Activated naive CD4-positive, alpha-beta T cell treated with anti-CD3 and anti-CD28 coated beads, Interleukin-2, amount 50 U/mL, for 24 hours (primary cell): ENCODE data around the gene FAM170B.

Source experiments
- H3K27ac Mint-ChIP-seq: one replicate; pipeline ENCODE4 v1.8.0; 2021; ENCODE audit warnings: mild to moderate bottlenecking, mixed read lengths
- H3K27me3 Mint-ChIP-seq: one replicate; pipeline ENCODE4 v1.8.0; 2021; ENCODE audit warnings: mixed read lengths
- H3K36me3 Mint-ChIP-seq: one replicate; pipeline ENCODE4 v1.8.0; 2021; ENCODE audit warnings: mixed read lengths
- H3K4me1 Mint-ChIP-seq: one replicate; pipeline ENCODE4 v1.8.0; 2021; ENCODE audit warnings: mixed read lengths
- H3K4me3 Mint-ChIP-seq: one replicate; pipeline ENCODE4 v1.8.0; 2021; ENCODE audit warnings: mild to moderate bottlenecking, mixed read lengths
- H3K9me3 Mint-ChIP-seq: one replicate; pipeline ENCODE4 v1.8.0; 2021; ENCODE audit warnings: mixed read lengths

FAM170B gene

DNA sequence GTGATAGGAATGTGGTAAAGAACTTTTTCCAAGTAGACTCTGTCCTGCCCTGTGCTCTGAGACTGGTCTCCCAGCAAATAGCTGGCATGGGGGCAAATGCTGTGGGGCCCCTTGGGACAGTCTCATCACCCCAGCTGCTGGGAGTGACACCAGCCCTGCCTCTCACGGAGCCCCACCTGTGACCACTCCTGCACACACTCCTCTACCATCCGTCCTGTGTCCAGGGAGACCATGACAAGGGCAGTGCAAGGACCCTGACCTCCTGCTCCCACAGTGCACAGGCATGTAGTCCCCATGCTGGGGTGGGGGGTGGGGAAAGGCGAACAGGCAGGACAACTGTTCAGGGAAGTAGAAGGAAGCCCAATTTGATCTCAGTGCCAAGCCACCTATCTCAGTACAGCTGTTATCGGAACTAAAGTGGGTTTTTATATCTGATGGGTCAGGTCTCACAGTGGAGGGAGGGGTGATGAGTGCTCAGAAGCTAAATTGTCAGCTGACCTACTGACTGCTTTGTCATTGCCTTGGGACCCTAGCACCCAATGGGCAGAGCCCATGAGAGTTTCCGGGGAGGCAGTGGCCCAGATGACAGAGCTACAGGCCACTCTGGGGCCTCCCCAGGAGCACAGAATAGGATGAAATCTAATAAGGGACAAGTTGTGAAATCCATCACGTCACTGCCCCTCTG lies 43.0 kb downstream of the FAM170B start:
- H3K4me3 Mint-ChIP-seq, result no peak overlapping the region
- H3K27me3 Mint-ChIP-seq, result no peaks in the 10 kb centered on the region
- no peaks in the 10 kb centered on the region for H3K4me1 Mint-ChIP-seq
- peaks cover 6% of the 10 kb centered on the region for H3K9me3 Mint-ChIP-seq
- H3K27ac Mint-ChIP-seq, result no peak overlapping the region
- H3K36me3 Mint-ChIP-seq, result no peaks in the 10 kb centered on the region

DNA sequence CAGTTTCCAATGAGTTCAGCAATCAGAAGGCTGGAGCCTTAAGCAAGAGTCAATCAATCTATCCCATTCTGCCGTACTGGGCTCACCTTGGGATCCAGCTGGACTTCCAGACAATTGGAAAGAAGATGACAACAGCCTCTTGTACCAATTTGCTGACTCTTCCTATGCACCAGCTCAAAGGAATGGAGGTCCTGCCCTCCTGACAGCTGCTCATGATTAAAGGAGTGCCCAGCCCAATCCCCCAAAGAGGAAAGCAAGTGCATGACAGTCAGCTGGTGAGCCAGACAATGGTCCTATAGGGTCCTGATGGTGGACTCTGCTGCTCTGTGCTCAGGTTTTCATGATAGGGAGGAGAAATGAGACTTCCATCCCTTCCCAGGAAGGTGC lies 43.6 kb downstream of the FAM170B start:
- no peaks in the 10 kb centered on the region for H3K36me3 Mint-ChIP-seq
- no peaks in the 10 kb centered on the region for H3K4me1 Mint-ChIP-seq
- no peak overlapping the region for H3K27ac Mint-ChIP-seq
- no peak overlapping the region for H3K4me3 Mint-ChIP-seq
- no peaks in the 10 kb centered on the region for H3K27me3 Mint-ChIP-seq
- H3K9me3 Mint-ChIP-seq, result peaks cover 6% of the 10 kb centered on the region

DNA sequence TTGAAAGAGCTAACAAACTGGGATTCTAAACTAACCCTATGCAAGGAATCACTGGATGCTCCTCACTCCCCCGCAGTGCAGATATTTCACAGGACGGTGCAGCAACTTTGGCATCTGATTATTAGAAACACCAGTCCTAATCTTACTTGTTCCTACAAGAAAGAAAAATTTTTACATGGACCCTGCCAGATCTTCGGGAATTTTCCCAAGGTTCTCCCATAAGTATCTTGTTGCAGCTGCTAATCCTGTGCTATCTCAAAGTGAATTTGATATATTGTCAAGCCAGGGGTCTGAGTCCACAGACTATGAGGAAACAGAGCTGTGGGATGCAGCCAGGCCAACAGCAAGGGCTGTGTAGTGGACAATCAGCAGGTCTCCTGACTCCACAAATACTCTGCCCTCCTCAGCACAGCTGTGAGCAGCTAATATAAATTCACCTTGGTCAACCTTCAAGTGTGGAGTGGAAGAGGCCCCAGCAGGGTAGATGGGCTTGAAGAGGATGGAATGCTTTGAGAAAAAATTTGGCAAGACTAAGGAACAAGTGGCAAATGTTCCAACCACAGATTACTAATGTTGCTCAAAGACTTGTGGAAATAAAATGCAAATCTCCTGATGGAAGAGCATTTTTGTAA lies 44.1 kb downstream of the FAM170B start:
- H3K4me3 Mint-ChIP-seq, result no peak overlapping the region
- H3K27me3 Mint-ChIP-seq, result no peaks in the 10 kb centered on the region
- no peaks in the 10 kb centered on the region for H3K36me3 Mint-ChIP-seq
- H3K4me1 Mint-ChIP-seq, result no peaks in the 10 kb centered on the region
- H3K9me3 Mint-ChIP-seq, result peaks cover 6% of the 10 kb centered on the region
- H3K27ac Mint-ChIP-seq, result no peak overlapping the region

DNA sequence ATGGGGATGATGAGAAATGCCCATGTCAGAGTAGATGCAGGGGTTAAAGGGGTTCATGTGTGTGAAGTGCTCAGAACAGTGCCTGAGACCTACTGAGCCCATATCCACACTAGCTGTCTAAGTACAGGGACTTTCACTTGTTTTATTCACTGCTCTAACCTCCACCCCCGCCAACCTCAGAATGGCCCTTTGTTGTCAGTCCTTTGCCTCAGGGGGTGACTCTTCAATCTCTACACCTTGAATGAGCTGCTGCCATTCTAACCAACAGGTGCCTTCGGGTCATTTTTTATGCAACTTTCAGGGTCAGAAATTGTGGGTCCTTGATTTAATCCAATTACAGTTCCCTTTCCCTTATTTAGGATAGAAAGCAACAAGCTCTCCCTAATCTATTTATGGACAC lies 44.7 kb downstream of the FAM170B start:
- H3K4me1 Mint-ChIP-seq, result no peaks in the 10 kb centered on the region
- H3K9me3 Mint-ChIP-seq, result peaks cover 6% of the 10 kb centered on the region
- H3K27ac Mint-ChIP-seq, result no peak overlapping the region
- H3K27me3 Mint-ChIP-seq, result no peaks in the 10 kb centered on the region
- H3K4me3 Mint-ChIP-seq, result no peak overlapping the region
- no peaks in the 10 kb centered on the region for H3K36me3 Mint-ChIP-seq

DNA sequence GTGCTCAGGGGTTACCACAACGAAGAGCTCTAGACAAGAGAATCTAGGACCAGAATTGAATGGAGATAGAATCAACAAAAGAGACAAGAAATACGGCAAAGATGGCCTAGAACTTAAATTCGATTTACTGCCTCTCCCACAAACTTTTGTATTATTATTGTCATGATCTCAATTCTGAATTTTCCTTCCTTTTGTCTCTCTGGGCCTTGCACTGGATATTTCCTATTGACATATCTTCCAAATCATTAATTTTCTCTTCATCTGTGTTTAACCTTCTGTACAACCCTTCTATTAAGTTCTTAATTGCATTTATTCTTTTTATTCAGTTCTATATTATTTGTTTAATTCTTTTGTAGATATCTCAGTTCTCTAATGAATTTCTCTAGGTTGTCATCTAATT lies 46.9 kb downstream of the FAM170B start:
- no peaks in the 10 kb centered on the region for H3K4me1 Mint-ChIP-seq
- peaks cover 6% of the 10 kb centered on the region for H3K9me3 Mint-ChIP-seq
- H3K36me3 Mint-ChIP-seq, result no peaks in the 10 kb centered on the region
- no peaks in the 10 kb centered on the region for H3K27me3 Mint-ChIP-seq
- no peak overlapping the region for H3K27ac Mint-ChIP-seq
- H3K4me3 Mint-ChIP-seq, result no peak overlapping the region

DNA sequence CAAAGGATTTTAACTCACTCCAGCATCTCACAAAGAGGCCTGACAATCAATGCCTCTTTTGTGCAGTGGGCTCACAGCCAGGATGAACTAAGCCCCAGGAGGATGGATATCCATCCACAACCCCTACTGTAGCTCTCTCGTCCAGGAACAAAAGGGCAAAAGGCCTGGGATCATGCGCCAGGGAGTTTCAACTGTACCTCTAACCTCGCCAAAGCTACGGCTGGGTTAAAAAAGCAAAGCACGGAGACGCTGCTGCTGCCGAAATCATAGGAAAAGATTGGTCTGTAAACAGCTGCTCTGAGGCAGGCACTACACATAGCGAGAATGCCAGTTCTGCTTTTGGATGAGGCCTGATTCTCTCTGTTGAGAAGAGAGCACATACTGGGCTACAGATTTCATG lies 50.6 kb downstream of the FAM170B start:
- Mint-ChIP-seq H3K27ac (no peak overlapping the region), H3K9me3 (peaks cover 6% of the 10 kb centered on the region), H3K27me3 (peaks cover 2% of the 10 kb centered on the region), H3K36me3 (no peaks in the 10 kb centered on the region), H3K4me3 (no peak overlapping the region), H3K4me1 (no peaks in the 10 kb centered on the region)

DNA sequence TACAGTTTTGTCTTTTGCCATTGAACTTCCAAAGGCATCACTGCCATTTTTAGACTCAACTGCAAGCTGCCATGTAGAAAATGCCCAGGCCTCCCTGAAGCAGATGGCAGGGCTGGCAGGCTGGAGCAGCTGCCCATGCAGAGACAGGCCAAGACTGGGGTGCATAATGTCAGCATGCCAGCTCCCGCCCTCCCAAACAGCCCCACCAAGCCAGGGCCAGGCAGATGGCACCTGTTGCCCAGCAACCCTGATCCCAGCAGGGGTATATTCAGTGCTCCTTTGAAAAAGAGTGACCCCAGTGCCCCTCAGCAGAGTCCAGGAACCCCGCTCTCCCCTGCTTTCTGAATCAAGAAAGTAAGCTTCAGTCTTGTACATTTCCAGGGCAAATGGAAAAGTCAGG lies 51.1 kb downstream of the FAM170B start:
- Mint-ChIP-seq H3K36me3 (no peaks in the 10 kb centered on the region), H3K27me3 (peaks cover 2% of the 10 kb centered on the region), H3K9me3 (peaks cover 6% of the 10 kb centered on the region), H3K4me3 (no peak overlapping the region), H3K27ac (no peak overlapping the region), H3K4me1 (no peaks in the 10 kb centered on the region)

DNA sequence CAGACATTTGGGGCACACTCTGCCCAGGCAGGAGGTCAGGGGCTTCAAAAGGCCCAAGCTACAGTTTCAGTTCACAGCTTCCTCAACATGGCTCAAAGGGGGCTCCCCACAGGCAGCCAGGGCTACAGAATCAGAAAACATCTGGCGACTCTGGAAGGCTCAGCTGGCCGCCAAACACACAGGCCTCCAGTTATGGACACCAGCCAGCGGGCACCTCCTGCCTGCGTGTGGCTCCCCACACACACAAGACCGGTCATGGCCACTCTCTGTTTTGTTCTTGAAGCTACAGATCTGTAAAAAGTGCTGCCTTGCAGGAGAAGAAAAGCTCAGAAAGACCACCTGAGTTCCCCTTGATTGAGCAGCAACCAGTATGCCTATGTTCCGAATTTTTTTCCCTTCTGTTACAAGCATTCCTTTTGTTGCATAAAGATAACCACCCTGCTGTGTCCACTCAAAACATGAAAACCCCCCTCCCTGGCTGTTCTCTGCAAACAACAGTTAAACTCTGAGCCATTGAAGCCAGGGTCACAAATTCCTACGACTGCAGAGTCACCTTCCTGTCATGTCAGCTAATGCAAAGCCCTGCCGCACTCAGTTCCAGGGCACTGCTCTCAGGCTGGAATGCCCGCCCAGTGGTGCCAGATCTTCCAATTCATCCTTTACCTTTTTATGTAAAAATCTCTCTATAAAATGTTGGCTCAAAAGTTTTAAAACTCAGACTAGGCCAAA lies 52.1 kb downstream of the FAM170B start:
- Mint-ChIP-seq H3K4me1 (no peaks in the 10 kb centered on the region), H3K27me3 (peaks cover 4% of the 10 kb centered on the region)

More for the DNA sequence above, 52.1 kb downstream of the FAM170B start:
- H3K36me3 Mint-ChIP-seq, result no peaks in the 10 kb centered on the region
- H3K9me3 Mint-ChIP-seq, result no peaks in the 10 kb centered on the region
- no peak overlapping the region for H3K4me3 Mint-ChIP-seq
- no peak overlapping the region for H3K27ac Mint-ChIP-seq
